GM19240 (cell line): ENCODE results near the gene VPS41.

Source experiments
- DNase-seq: peaks from one replicate; pipeline ENCODE4 v3.0.0; 2011; ENCODE audit warnings: low spot score; ENCODE audit not compliant: insufficient read length

The VPS41 gene

GRCh38 chr7:38674513-38674912 lies 234.5 kb downstream of the VPS41 start:
- no peak for DNase-seq

DNA sequence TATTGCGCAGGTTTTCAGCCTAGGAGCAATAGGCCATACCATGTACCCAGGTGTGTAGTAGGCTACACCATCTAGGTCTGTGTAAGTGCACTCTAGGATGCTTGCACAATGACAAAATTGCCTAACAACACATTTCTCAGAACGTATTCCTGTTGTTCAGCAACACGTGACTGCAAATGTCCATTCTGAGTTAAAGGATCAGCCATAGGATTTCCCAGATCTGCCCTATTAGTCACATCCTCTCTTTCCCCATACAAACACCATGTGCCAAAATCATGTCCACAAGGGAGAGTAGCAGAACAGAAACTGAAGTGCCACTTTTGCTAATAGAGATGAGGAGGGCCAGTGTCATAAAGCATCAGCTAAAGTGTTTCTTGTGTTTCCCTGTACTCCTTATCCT lies 235.2 kb downstream of the VPS41 start:
- DNase-seq: no peak
